NOMO-1 treated with DMSO at 0.1 percent for 48 hours (cell line): ENCODE results near the gene PCDH12.
A peak's percentile ranks its signal among the peaks of the same experiment; 100 is the strongest.

Source experiments
- DNase-seq: peaks from one replicate; lab custom pipeline; 2025; ENCODE audit not compliant: unreplicated experiment; lab: John Stamatoyannopoulos, UW

Gene PCDH12

DNA sequence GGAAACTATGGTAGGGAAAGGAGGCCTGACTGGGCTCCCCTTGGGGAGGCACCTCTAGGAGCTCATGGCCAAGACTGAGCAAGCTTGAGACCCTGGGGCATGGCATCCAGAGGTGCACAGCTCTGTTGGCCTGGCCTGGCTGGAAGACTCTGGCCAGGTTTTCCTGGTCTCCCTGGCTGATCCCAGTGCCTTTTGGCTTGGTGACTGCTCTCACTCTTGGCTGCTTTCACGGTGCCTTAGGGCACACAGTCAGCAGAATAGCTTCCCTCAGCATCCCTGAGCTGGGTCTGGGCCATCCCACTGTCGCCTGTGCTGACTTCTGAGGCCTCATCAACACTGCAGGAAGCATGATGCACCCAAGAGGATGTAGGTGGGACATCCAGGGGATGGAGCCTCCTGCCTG is 47.7 kb downstream of the PCDH12 start:
- DNase-seq: no peak

DNA sequence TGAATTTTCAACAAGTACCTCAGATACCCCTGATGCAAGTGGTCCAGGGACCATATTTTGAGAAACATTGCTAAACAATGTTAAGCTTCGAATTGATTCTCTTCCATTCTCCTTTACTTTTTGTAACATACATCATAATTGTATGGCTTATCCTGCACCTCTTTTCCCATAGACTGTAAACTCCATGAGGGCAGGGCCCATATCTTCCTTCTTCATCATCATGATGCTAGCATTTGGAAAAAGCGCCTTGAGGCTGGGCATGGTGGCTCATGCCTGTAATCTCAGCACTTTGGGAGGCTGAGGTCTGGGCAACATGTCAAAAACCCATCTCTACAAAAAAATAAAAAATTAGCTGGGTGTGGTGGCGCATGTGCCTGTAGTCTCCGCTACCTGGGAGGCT is 48.8 kb downstream of the PCDH12 start:
- no peak for DNase-seq

DNA sequence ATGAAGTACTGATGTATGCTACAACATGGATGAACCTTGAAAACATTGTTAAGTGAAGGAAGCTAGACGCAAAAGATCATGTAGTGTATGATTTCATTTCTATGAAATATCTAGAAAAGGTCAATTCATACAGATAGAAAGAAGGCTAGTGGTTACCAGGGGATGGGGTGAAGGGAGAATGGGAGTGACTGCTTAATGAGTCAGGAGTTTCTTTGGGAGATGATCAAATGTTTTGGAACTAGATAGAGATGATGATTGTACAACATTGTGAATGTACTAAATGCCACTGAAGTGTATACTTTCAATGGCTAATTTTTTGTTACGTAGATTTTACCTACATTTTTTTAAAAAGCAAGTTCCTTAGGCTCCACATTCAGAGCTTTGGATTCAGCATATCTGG is 49.2 kb downstream of the PCDH12 start:
- no peak for DNase-seq

DNA sequence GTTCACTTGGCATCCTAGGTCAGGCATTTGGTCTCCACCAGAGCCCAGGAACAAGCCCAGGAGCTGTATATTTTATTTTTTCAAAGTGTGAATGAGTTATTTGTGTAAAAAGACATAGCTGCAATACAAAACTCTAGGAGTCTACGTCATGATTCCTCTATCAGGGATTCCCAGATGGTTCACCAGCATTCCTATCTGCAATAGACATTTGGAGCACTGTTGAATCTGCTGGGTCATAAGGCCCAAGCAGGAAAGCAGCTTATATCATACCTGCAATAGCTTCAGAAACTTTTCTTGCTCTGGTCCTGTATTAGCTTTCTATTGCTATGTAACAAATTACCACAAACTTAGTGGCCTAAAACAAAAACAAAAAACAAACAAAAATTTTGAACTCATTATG is 51.0 kb downstream of the PCDH12 start:
- no peak for DNase-seq

DNA sequence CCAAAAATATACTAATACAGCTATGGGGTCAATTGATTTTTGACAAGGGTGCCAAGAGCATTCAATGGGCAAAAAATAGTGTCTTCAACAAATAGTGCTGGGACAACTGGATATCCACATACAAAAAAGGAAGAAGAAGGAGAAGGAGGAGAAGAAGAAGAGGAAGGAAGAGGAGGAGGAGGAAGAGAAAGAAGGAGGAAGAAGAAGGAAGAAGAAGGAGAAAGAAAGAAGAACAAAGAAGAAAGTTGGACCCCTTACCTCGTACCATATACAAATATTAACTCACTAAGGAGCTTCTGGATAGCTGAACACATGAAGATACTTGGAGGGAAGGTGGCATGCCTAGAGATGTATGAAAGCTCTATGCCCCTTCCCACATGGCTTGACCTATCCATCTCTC is 51.5 kb downstream of the PCDH12 start:
- DNase-seq: no peak

DNA sequence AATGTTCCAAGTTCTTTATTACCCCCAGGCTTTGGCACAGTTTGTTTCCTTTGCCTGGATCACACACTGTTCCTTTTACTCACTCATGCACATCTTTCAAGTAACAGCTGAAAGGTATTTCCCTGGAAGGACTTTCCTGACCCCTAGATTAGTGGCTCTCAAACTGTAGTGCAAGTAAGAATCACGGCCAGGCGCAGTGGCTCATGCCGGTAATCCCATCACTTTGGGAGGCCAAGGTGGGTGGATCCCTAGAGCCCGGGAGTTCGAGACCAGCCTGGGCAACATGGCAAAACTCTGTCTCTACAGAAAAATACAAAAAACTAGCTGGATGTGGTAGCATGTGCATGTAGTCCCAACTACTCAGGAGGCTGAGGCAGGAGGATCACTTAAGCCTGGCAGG is 53.5 kb downstream of the PCDH12 start:
- no peak for DNase-seq

DNA sequence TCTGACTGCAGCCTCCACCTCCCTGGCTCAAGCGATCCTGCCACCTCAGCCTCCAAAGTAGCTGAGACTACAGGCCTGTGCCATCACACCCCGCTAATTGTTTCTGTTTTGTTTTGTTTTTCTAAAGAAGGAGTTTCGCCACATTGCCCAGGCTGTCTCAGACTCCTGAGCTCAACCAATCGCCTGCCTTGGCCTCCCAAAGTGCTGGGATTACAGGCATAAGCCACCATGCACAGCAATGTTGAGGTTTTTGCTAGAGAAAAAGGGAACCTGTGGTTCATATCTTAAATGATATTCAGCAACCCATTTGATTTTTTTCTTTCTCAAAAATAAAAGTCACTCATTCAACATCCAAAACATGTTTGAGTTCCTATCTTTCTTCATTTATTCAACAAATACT is 54.7 kb downstream of the PCDH12 start:
- DNase-seq: peak; percentile 84

DNA sequence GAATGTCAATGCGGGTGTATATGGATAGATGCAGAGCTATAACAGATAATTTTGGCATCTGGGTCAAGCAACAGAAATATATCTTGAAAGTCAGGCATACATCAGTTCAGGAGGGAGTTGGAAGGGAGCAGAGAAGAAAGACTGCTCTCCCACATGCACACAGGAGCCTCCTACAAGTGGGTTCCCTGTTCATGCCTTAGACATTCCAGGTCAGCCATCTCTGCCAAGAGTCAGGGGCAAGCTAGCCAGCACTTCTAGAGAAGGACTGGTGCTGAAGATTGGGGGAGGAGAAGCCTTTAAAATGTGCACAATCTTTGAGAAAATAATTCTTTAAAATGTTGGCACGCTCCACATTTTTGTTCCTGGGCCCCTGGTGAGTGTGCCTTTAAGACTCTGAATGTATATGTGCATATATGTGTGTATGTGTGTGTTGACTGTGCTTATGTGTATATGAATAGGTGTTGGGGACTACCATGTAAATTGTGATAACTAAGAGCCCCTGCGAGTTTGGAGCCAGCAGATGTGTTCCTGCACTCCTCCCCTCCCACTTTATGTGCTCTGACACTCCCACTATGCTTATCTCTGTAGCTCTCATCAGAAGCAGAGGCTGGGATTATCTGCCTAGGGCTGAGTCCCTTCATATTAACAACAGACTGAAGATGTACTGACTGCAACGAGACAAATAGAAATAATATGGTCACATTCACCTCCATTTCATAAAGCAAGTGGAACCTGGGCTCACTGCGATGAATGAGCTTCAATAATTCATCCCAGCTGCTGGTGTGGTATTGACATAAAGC is 55.8 kb downstream of the PCDH12 start:
- no peak for DNase-seq

DNA sequence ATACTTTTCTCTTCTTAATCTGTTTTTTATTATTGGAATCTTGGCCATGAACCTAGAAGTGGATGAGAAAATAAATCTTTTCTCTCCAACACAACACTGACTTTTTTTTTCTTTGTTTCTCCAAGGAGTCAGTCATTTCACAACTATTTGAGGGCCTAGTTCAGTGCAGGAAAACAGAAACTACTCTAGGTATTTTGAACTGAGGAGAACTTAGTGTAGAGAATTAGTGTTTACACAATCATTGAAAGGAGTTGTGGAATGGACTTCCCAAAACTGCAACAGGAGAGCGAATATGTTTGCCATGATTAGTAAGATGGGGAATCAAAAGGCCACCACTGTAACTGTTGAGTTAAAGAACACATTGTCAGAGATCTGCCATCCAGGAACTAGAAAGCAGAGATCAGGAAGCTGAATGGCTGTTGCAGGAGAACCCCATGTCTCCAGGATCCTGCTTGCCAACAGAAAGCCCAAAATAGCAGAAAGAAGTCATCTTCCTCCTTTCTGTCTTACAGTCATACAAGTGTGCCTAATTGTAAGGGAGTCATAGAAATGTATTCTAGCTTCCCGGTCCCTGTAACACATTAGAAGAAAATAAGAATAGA is 59.5 kb downstream of the PCDH12 start:
- peak; percentile 28 for DNase-seq

DNA sequence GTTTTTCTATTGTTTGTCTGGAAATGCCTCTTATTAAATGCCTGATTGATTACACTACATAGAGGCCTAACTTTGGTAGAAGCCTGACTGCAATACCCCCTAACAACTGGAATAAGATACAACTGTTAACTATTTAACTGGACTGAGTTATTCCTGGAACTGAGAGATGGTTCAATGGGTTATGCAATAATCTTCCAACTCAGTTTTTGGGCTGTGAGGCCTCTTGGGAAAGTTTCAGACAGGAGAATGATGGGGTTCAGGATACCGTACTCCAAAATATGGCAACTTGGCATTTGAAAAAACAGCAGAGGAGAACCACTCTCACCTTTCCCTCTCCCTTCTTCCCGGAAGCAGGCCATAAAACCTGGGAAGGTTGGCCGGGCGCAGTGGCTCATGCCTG is 60.6 kb downstream of the PCDH12 start:
- no peak for DNase-seq
